Mesenchymal stem cell (in vitro differentiated cells and primary cell): ENCODE results near the gene TRPV4.

Source experiments
- DNase-seq: peaks from one replicate; pipeline ENCODE4 v3.0.0-alpha.2; 2013
- H2AFZ ChIP-seq: one replicate; pipeline ENCODE4 v1.6.1; 2013; ENCODE audit warnings: low read depth, mild to moderate bottlenecking, control low read depth, inconsistent platforms, low read length, moderate library complexity
- H2AK5ac ChIP-seq: 2 replicates; pipeline ENCODE4 v1.6.1; 2013; ENCODE audit warnings: low read length, moderate library complexity, mild to moderate bottlenecking, inconsistent platforms; ENCODE audit not compliant: severe bottlenecking
- H2BK120ac ChIP-seq: one replicate; pipeline ENCODE4 v1.6.1; 2013; ENCODE audit warnings: low read depth, mild to moderate bottlenecking, inconsistent platforms, low read length, moderate library complexity
- H2BK12ac ChIP-seq, 2 experiments: one replicate each; pipeline ENCODE4 v1.6.1; 2013; ENCODE audit warnings: inconsistent platforms in 2 of 2, low read length in 2 of 2, mild to moderate bottlenecking in 2 of 2, moderate library complexity in 2 of 2, control low read depth in 1 of 2
- H2BK15ac ChIP-seq: one replicate; pipeline ENCODE4 v1.6.1; 2013; ENCODE audit warnings: mild to moderate bottlenecking, low read depth, inconsistent platforms; ENCODE audit not compliant: poor library complexity, severe bottlenecking
- H2BK5ac ChIP-seq: 2 replicates; pipeline ENCODE4 v1.6.1; 2013; ENCODE audit warnings: low read depth, mild to moderate bottlenecking, low read length, control low read depth, inconsistent platforms; ENCODE audit not compliant: poor library complexity, severe bottlenecking
- H3K14ac ChIP-seq, 2 experiments: one replicate each; pipeline ENCODE4 v1.6.1; 2013; ENCODE audit warnings: inconsistent platforms in 2 of 2, low read length in 2 of 2, control low read depth in 1 of 2, mild to moderate bottlenecking in 1 of 2, moderate library complexity in 1 of 2
- H3K18ac ChIP-seq, 2 experiments: one replicate each; pipeline ENCODE4 v1.6.1; 2013; ENCODE audit warnings: inconsistent platforms in 2 of 2, low read length in 2 of 2, control low read depth in 1 of 2, low read depth in 1 of 2, mild to moderate bottlenecking in 1 of 2
- H3K23ac ChIP-seq, 2 experiments: one replicate each; pipeline ENCODE4 v1.6.1; 2013; ENCODE audit warnings: inconsistent platforms in 2 of 2, low read length in 2 of 2, mild to moderate bottlenecking in 2 of 2, moderate library complexity in 2 of 2, control low read depth in 1 of 2
- H3K27ac ChIP-seq: 2 replicates; pipeline ENCODE4 v1.5.1; 2013; ENCODE audit warnings: mild to moderate bottlenecking, moderate library complexity, low read length, control low read depth, inconsistent platforms; ENCODE audit not compliant: poor library complexity, severe bottlenecking
- H3K27me3 ChIP-seq, 2 experiments: 2 replicates each; pipeline versions ENCODE4 v1.6.1 to v1.7.0; 2013; ENCODE audit warnings: low read length in 2 of 2, mild to moderate bottlenecking in 2 of 2, moderate library complexity in 2 of 2, control low read depth in 1 of 2, inconsistent platforms in 1 of 2; ENCODE audit not compliant: control insufficient read depth in 1 of 2, insufficient read depth in 1 of 2
- H3K36me3 ChIP-seq, 2 experiments: 2 replicates each; pipeline versions ENCODE4 v1.6.1 to v1.7.0; 2013; ENCODE audit warnings: low read length in 2 of 2, control low read depth in 1 of 2, inconsistent platforms in 1 of 2, low read depth in 1 of 2, mild to moderate bottlenecking in 1 of 2; ENCODE audit not compliant: insufficient read depth in 2 of 2, control insufficient read depth in 1 of 2
- H3K4ac ChIP-seq, 2 experiments: one replicate each; pipeline ENCODE4 v1.6.1; 2013; ENCODE audit warnings: inconsistent platforms in 2 of 2, low read length in 2 of 2, mild to moderate bottlenecking in 2 of 2, moderate library complexity in 2 of 2, control low read depth in 1 of 2, low read depth in 1 of 2
- H3K4me1 ChIP-seq: 2 replicates; pipeline ENCODE4 v1.6.1; 2013; ENCODE audit warnings: low read depth, low read length, control low read depth; ENCODE audit not compliant: control insufficient read depth, insufficient read depth
- H3K4me2 ChIP-seq: 2 replicates; pipeline ENCODE4 v1.6.1; 2013; ENCODE audit warnings: low read length, mild to moderate bottlenecking, inconsistent platforms; ENCODE audit not compliant: poor library complexity, severe bottlenecking
- H3K4me3 ChIP-seq, 2 experiments: 2 replicates each; pipeline versions ENCODE4 v1.5.1 to v1.7.0; 2013; ENCODE audit warnings: low read length in 2 of 2, mild to moderate bottlenecking in 2 of 2, control low read depth in 1 of 2, low read depth in 1 of 2; ENCODE audit not compliant: insufficient read depth in 1 of 2
- H3K79me1 ChIP-seq: replicated peaks from 2 replicates; pipeline ENCODE4 v1.6.1; 2013; ENCODE audit warnings: mild to moderate bottlenecking, control low read depth, low read length, inconsistent platforms; ENCODE audit not compliant: poor library complexity, severe bottlenecking
- H3K9ac ChIP-seq: 2 replicates; pipeline ENCODE4 v1.7.0; 2013; ENCODE audit warnings: mild to moderate bottlenecking, low read length, moderate library complexity
- H3K9me3 ChIP-seq: 2 replicates; pipeline ENCODE4 v1.7.0; 2013; ENCODE audit warnings: mild to moderate bottlenecking, low read length; ENCODE audit not compliant: control insufficient read depth
- H4K8ac ChIP-seq: one replicate; pipeline ENCODE4 v1.6.1; 2013; ENCODE audit warnings: inconsistent platforms, mild to moderate bottlenecking, low read length, moderate library complexity
- H4K91ac ChIP-seq: one replicate; pipeline ENCODE4 v1.6.1; 2013; ENCODE audit warnings: mild to moderate bottlenecking, low read length, inconsistent platforms
- whole genome bisulfite sequencing: methylation state at CpG from one replicate; pipeline ENCODE4 v1.1.7; 2013; ENCODE audit warnings: mixed read lengths; 5-methylcytosine and 5-hydroxymethylcytosine counted together

The TRPV4 gene

GRCh38 chr12:109836916-109837315 is 3.7 kb upstream of the TRPV4 start:
- Histone ChIP-seq H3K9ac (no peak overlapping the region), H3K4me1 (peaks cover 21% of the 10 kb centered on the region), H3K36me3 (no peaks in the 10 kb centered on the region), H4K8ac (no peak overlapping the region), H3K23ac (no peak overlapping the region), H2BK12ac (no peak overlapping the region), H2AK5ac (no peak overlapping the region), H2BK5ac (no peak overlapping the region), H3K9me3 (no peaks in the 10 kb centered on the region), H3K4ac (no peak overlapping the region), H2AFZ (no peak overlapping the region), H3K18ac (no peak overlapping the region), H3K27me3 (peaks cover 3 to 9% of the 10 kb centered on the region in 2 experiments), H3K27ac (no peak overlapping the region), H3K14ac (no peak overlapping the region), H4K91ac (no peak overlapping the region), H3K79me1 (peaks cover 2% of the 10 kb centered on the region), H2BK15ac (no peak overlapping the region), H2BK120ac (no peak overlapping the region), H3K4me3 (no peak overlapping the region), H3K4me2 (no peak overlapping the region)
- DNase-seq = no peak
- WGBS = 70% methylated on average over 3 of the region's 3 CpGs

- Histone ChIP-seq H3K14ac (no peak overlapping the region), H3K9me3 (no peaks in the 10 kb centered on the region), H4K91ac (no peak overlapping the region), H3K27me3 (peaks cover 4 to 10% of the 10 kb centered on the region in 2 experiments), H2BK120ac (no peak overlapping the region), H2BK15ac (no peak overlapping the region), H3K18ac (no peak overlapping the region), H3K36me3 (no peaks in the 10 kb centered on the region), H3K4me2 (no peak overlapping the region), H3K4me3 (no peak overlapping the region), H3K4ac (no peak overlapping the region), H3K27ac (no peak overlapping the region), H2AK5ac (no peak overlapping the region), H3K79me1 (peaks cover 4% of the 10 kb centered on the region), H2BK5ac (no peak overlapping the region), H2AFZ (no peak overlapping the region), H3K9ac (no peak overlapping the region), H3K4me1 (peaks cover 24% of the 10 kb centered on the region), H3K23ac (no peak overlapping the region), H2BK12ac (no peak overlapping the region), H4K8ac (no peak overlapping the region)
- DNase-seq = no peak
- WGBS = 90% methylated on average over 3 of the region's 4 CpGs
These were observed 2.6 kb upstream of the TRPV4 start for GRCh38 chr12:109835827-109836226.

GRCh38 chr12:109832541-109833306 is 474 bp downstream of the TRPV4 start:
- no peak overlapping the region for H3K14ac ChIP-seq
- no peak overlapping the region for H2AFZ ChIP-seq
- no peaks in the 10 kb centered on the region for H3K9me3 ChIP-seq
- peak overlapping the region in 1 of 2 experiments; percentile 63 for H3K18ac ChIP-seq
- H2BK120ac ChIP-seq = peak overlapping the region; percentile 24
- peak overlapping the region in 1 of 2 experiments; percentile 80 for H3K4ac ChIP-seq
- no peak overlapping the region for H2BK5ac ChIP-seq
- no peaks in the 10 kb centered on the region for H3K36me3 ChIP-seq
- peak overlapping the region; percentile 79 for H3K4me2 ChIP-seq
- H3K27me3 ChIP-seq = peaks cover 8 to 10% of the 10 kb centered on the region in 2 experiments
- 18% methylated on average over 25 of the region's 31 CpGs for WGBS
- peaks cover 7% of the 10 kb centered on the region for H3K79me1 ChIP-seq
- peak overlapping the region; percentile 62 to 78 for H3K4me3 ChIP-seq
- H4K8ac ChIP-seq = peak overlapping the region; percentile 42
- H3K4me1 ChIP-seq = peaks cover 19% of the 10 kb centered on the region
- no peak overlapping the region for H2BK15ac ChIP-seq
- H3K27ac ChIP-seq = no peak overlapping the region
- H2AK5ac ChIP-seq = no peak overlapping the region
- H3K23ac ChIP-seq = no peak overlapping the region
- no peak overlapping the region for H4K91ac ChIP-seq
- peak overlapping the region in 1 of 2 experiments; percentile 4 for H2BK12ac ChIP-seq
- no peak for DNase-seq
- peak overlapping the region; percentile 80 for H3K9ac ChIP-seq

GRCh38 chr12:109831929-109832328 is 1.3 kb downstream of the TRPV4 start:
- peak overlapping the region; percentile 4 for H2BK5ac ChIP-seq
- peak overlapping the region; percentile 38 for H3K9ac ChIP-seq
- H2BK12ac ChIP-seq = no peak overlapping the region
- no peak overlapping the region for H2AFZ ChIP-seq
- no peak overlapping the region for H4K91ac ChIP-seq
- H3K18ac ChIP-seq = no peak overlapping the region
- H3K36me3 ChIP-seq = no peaks in the 10 kb centered on the region
- H3K27ac ChIP-seq = no peak overlapping the region
- H3K14ac ChIP-seq = no peak overlapping the region
- H4K8ac ChIP-seq = no peak overlapping the region
- no peak overlapping the region for H2AK5ac ChIP-seq
- 81% methylated on average over 9 of the region's 9 CpGs for WGBS
- DNase-seq = no peak
- H2BK15ac ChIP-seq = no peak overlapping the region
- peaks cover 18% of the 10 kb centered on the region for H3K4me1 ChIP-seq
- no peak overlapping the region for H3K4ac ChIP-seq
- H3K23ac ChIP-seq = no peak overlapping the region
- H3K27me3 ChIP-seq = peaks cover 8 to 10% of the 10 kb centered on the region in 2 experiments
- no peak overlapping the region for H2BK120ac ChIP-seq
- H3K4me3 ChIP-seq = no peak overlapping the region
- no peak overlapping the region for H3K4me2 ChIP-seq
- peaks cover 7% of the 10 kb centered on the region for H3K79me1 ChIP-seq
- H3K9me3 ChIP-seq = no peaks in the 10 kb centered on the region
